Glutamatergic neuron (in vitro differentiated cells): ENCODE results near the gene FOXA2. TPM values are rescaled to one million over a fixed set of nuclear protein-coding genes. Genes with fewer than 3 reads are reported as not detected.

ENCODE experiments used
- DNase-seq: peaks from one replicate; pipeline ENCODE4 v3.0.0; 2022
- H3K27ac Mint-ChIP-seq: one replicate; pipeline ENCODE4 v1.8.0; 2020; ENCODE audit warnings: mild to moderate bottlenecking, mixed read lengths, inconsistent platforms; ENCODE audit not compliant: unreplicated experiment
- H3K27me3 Mint-ChIP-seq: one replicate; pipeline ENCODE4 v1.8.0; 2020; ENCODE audit warnings: mild to moderate bottlenecking, moderate library complexity, mixed read lengths, inconsistent platforms; ENCODE audit not compliant: unreplicated experiment
- H3K36me3 Mint-ChIP-seq: one replicate; pipeline ENCODE4 v1.8.0; 2020; ENCODE audit warnings: mild to moderate bottlenecking, mixed read lengths, inconsistent platforms; ENCODE audit not compliant: unreplicated experiment
- H3K4me1 Mint-ChIP-seq: one replicate; pipeline ENCODE4 v1.8.0; 2020; ENCODE audit warnings: mild to moderate bottlenecking, low read depth, mixed read lengths, inconsistent platforms; ENCODE audit not compliant: unreplicated experiment
- H3K4me3 Mint-ChIP-seq: one replicate; pipeline ENCODE4 v1.8.0; 2020; ENCODE audit warnings: mild to moderate bottlenecking, mixed read lengths, inconsistent platforms; ENCODE audit not compliant: unreplicated experiment
- H3K9me3 Mint-ChIP-seq: one replicate; pipeline ENCODE4 v1.8.0; 2020; ENCODE audit warnings: mild to moderate bottlenecking, moderate library complexity, mixed read lengths, inconsistent platforms; ENCODE audit not compliant: unreplicated experiment
- CTCF ChIP-seq: fragments of 200-600 bp; sonication (generic); IDR thresholded peaks from one replicate; pipeline ENCODE4 v1.5.0; 2021; ENCODE audit not compliant: partially characterized antibody, unreplicated experiment
- total RNA-seq: library from RNA; stranded (reverse); fragmentation: NEBNext Ultra II Directional; extraction: Animal tissue kit (Norgen Biotek cat#: 25700); gene quantifications from one replicate; pipeline ENCODE4 v1.2.1, GENCODE V29; 2021; ENCODE audit not compliant: unreplicated experiment

Gene FOXA2
- total RNA-seq, 1 donor from 2014 or later = not detected

- no peak for DNase-seq
- Mint-ChIP-seq H3K27ac (no peak overlapping the region), H3K36me3 (no peaks in the 10 kb centered on the region), H3K27me3 (peaks cover 49% of the 10 kb centered on the region), H3K9me3 (peaks cover 16% of the 10 kb centered on the region), H3K4me1 (peaks cover 3% of the 10 kb centered on the region), H3K4me3 (no peak overlapping the region)
- no peak for TF ChIP-seq CTCF
Measured at GRCh38 chr20:22569353-22569752, 15.0 kb downstream of the FOXA2 start.

GRCh38 chr20:22568872-22569344 lies 15.5 kb downstream of the FOXA2 start:
- no peak for TF ChIP-seq CTCF
- no peak for DNase-seq
- Mint-ChIP-seq H3K9me3 (peaks cover 18% of the 10 kb centered on the region), H3K27ac (no peak overlapping the region), H3K36me3 (no peaks in the 10 kb centered on the region), H3K4me3 (no peak overlapping the region), H3K27me3 (peaks cover 49% of the 10 kb centered on the region), H3K4me1 (peaks cover 3% of the 10 kb centered on the region)

- Mint-ChIP-seq H3K4me3 (no peak overlapping the region), H3K4me1 (peaks cover 3% of the 10 kb centered on the region), H3K36me3 (no peaks in the 10 kb centered on the region), H3K27ac (no peak overlapping the region), H3K9me3 (peaks cover 18% of the 10 kb centered on the region), H3K27me3 (peaks cover 46% of the 10 kb centered on the region)
- DNase-seq = no peak
- TF ChIP-seq CTCF = no peak
Measured at GRCh38 chr20:22567944-22568871, 16.2 kb downstream of the FOXA2 start.

- Mint-ChIP-seq H3K27me3 (peaks cover 44% of the 10 kb centered on the region), H3K4me1 (peaks cover 3% of the 10 kb centered on the region), H3K9me3 (peaks cover 15% of the 10 kb centered on the region), H3K27ac (no peak overlapping the region), H3K36me3 (no peaks in the 10 kb centered on the region), H3K4me3 (peak overlapping the region; percentile 58)
- no peak for DNase-seq
- no peak for TF ChIP-seq CTCF
Measured at GRCh38 chr20:22566876-22567658, 17.3 kb downstream of the FOXA2 start.
